HG02678 (cell line): ENCODE measurements around the gene MEX3C.

Source experiments
- ATAC-seq: cut with Tn5 transposase; IDR thresholded peaks from one replicate; pipeline ENCODE4 v1.9.1; 2021; ENCODE audit warnings: mild to moderate bottlenecking, moderate library complexity; ENCODE audit not compliant: unreplicated experiment

The MEX3C gene

DNA sequence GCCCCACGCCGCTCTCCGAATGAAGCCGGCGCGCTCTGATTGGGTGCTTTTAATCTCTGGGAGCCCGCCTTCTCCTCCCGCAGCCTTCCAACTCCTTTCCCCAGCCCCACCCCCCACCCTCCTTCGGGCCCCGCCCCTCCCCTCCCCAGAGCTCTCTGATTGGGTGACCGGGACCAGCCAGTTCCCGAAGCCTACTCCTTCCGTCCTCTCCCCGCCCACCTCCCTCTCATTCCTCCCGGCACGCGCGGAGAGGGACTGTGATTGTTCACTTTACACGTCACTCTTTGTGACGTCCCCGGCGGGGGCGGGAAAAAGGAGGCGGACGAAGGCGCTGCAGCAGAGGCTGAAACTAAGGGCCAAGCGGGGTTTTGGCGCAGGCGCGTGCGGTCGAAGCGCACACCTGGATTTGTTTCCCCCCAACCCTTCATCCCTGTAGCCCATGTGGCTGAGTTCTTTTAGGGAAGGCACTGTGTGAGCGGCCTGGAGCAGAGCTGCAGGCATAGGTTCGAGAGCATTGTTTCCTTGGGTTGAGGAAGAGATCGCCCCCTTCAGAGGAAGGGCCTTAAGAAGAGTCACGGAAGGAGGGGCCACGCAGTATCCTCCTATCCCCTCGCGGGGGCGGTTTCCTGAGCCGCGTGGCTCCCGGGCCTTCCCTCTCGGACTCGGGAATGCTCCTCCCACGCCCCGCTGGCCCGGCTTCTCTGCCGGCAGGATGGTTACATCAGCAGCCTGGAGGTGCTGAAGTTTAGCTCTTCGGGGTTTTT lies at the start of gene MEX3C:
TSS of gene MEX3C (minus strand) at position 21 of the 764 bp plus-strand sequence. CDS start 361 bp downstream, outside the sequence.
- ATAC-seq, result peak; percentile 77

DNA sequence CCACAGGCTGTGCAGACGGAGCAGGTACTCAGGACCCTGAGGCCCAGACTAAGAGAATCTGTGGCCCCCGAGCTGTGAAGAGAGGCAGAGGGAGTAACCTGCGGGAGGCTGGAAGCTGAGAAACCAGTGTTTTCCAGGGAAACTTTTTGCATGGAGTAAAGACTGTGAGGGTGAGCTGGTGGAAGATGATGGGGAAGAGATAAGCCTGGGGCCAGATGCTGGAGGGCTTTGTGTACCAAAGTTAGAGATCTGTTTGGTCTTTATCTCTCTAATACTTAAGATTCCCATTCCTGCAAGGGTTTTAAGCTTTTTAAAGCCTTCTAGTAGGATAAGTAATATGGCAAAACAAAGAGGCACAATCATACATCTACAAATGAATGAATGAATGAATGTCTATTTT lies 43.7 kb upstream of the MEX3C start:
- ATAC-seq, result no peak

DNA sequence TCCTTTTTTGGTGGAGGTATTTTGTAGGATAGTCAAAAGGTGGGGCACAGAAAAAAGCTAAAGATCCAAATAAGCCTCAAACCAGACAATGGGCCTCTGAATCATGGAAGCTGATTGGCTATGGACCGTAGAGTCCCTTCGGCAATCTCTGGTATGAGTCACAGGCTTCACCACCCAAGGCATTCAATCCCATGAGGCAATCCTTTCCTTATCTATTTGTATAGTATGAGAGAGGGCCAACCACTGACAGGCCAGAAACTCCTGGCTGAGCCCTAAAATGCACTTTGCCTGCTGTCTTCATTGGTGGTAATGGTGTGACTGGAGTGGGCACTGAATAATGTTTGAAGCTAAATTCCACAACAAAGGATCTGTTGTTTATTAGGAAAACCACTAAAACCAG lies 38.7 kb upstream of the MEX3C start:
- no peak for ATAC-seq

DNA sequence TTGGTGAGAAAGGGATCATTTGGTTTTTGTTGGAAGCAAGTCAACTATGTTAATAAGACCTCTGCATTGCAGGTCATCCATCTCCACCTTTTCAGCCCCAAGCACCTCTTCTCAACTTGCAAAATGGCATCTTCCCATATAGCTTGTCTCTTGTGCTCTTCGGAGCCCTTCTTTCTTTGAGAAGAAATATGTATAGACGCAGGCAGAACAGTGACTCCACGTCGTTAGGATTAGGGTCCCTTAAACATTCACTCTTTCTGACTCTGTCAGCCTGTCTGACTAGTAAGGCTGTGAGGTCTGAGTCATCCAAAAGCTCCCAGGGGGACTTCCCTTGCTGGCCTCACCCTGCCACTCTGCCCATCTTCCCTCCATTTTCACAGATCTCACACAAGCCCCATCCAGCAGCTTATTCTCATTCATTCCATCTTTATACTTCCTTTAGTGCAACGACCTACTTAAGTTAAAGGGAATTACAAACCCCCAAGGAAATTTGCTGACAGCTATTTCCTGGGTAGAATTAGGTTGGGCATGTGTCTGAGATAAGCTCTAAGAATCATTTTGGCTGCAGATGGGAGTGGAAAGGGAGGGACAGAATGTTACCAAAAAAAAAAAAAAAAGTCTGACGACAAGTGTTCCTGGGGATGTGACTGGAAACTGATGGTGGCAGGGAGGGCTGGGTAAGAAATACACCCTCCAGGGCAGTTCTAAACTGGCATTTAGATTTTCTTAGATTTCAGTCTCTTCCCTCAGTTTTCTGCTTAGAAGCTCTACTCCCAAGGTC lies 37.7 kb upstream of the MEX3C start:
- ATAC-seq, result peak; percentile 90

DNA sequence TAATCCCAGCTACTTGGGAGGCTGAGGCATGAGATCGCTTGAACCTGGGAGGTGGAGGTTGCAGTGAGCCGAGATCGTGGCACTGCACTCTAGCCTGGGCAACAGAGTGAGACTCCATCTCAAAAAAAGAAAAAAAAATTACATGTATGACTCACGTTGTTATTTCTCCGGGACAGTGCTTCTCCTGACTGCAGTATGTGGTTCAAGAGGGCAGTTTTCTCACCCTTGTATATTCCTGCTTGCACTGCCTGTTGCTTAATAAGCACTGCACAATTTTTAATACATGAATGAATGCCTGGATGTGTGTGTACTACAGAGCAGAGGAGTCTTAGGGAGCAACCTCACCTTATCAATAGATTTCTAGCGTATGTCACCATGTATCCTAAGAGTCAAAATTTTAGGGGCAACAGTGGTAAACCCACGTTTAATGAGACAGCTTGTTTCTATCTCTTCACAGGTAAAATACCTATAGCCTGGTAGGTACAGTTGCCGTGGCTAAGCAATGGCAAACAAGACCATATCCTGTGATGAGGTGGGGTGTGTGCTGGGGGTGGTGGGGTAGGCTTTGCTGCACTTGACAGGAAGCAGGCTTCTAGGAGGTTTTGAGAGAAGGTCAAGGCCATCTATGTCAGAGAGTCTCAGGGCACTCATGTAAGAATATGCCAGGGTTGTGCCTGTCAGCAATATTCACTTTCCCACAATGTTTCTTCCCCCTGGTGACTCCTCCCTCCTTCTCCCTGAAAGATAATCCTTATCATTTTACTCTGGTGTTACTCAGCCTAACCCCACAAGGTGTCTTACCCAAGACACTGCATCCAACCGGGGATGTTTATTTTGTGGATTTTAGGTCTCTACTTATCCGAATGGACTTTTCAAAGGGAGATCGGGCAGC lies 36.9 kb upstream of the MEX3C start:
- ATAC-seq, result no peak

DNA sequence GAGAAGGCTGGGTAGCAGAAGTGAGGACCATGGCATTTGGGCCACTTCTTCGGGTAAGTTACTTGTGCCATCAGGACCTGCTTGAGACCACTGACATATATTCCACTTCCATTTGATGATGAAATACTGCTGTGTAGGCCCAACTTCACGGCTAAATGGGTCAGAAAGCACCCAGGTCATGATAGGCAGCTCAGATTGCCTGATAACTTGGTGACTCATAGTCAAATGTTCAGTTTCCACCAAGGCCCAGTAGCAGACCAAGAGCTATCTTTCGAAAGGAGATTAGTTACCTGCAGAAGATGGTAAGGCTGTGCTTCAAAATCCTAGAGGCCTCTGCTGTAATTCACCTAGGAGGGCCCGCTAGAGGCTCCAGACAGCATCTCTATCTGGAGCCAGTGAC lies 31.8 kb upstream of the MEX3C start:
- ATAC-seq, result no peak

DNA sequence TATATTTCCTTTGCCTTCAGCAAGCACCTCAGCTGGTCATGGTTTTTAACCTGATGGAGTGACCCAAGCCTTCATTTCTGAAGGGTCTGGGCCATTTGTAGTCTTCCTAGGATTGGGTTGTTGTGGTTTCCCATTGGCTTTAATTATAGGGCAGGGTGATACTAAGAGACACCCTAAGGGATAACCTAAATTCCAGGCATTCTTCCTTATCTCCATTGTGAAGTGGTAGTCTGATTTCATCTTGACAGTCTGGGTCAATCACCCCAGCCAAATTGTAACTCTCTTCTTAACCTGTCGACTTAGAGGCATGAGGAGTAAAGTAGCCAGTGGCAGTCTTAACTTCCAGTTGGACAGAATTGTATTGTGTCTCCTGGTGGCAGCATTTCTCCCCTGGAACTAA lies 30.2 kb upstream of the MEX3C start:
- ATAC-seq, result no peak

DNA sequence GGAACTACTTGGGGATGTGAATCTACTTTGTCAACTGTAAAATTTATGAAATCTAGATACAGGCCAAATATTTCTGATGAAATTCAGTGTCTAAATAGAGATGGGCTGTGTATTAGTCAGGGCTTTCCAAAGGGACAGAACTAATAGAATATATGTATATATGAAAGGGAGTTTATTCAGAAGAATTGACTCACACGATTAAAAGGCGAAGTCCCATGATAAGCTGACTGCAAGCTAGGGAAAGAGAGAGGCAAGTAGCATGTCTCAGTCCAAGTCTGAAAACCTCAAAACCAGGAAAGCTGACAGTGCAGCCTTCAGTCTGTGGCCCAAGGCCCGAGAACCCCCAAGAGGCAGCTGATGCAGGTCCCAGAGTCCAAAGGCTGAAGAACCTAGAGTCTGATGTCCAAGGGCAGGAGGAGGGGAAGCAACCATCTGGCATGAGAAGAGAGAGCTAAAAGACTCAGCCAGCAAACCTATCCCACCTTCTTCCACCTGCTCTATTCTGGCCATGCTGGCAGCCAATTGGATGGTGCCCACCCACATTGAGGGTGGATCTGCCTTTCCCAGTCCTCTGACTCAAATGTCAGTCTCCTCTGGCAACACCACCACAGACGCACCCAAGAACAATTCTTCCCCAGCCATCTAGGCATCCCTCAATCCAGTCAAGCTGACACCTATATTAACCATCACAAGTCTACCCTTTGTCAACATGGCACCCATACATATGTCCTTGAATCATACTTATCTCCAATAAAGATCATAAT lies 29.3 kb upstream of the MEX3C start:
- ATAC-seq, result no peak

DNA sequence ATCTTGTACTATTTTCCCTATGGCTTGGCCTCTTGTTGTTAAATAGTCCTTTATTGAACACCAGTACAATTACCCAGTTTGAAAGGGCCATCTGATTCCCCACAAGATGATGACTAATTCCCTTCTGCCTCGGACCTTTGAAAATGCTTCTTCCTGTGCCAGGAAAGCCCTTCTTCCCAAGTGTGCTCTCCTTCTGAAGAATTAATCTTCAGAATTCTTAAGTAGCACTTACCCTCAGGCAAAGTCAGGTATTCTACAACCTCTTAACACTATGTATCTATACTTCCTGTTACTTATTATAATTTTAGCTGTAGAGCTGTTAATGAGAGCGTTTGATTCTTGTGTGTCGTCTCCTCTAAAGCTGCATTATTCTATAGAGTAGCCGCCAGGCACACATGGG lies 28.6 kb upstream of the MEX3C start:
- ATAC-seq, result no peak

DNA sequence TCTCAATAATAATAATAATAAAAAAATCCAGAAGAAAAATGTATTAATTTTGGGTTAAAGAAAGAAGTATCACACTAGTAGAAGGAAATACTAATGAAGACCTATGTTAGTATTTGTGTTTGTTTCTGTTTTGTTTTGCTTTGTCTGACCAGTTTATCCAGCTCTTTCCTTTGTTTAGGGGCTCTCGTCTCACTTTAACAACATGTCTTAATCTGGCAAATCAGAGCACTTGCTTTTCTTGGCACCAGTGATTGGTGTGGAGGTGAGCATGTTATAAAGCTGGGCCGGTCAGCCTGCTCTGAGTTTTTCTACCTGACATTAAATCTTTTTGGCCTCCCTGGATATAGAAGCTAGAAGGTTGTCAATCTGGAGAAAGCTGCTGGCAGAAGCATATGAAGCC lies 15.1 kb upstream of the MEX3C start:
- no peak for ATAC-seq

DNA sequence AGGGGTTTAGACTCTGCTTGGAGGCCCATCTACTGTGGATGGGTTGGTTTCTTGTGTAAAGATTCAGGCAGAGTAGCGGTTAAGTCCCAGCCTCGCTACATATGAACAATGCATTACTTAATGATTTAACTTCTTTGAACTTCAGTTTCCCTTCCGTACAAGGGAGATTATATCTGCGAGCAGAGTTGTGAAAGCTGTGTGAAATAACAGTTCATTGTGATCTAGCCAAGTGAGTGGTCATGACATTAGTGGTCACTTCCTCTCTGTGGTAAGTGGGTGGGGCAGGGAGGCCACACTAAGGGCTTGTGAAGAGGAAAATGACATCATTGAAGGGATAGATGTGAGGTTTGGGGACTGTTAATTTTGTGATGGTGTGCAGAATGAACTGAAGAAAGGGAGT lies 14.1 kb upstream of the MEX3C start:
- peak; percentile 98 for ATAC-seq

DNA sequence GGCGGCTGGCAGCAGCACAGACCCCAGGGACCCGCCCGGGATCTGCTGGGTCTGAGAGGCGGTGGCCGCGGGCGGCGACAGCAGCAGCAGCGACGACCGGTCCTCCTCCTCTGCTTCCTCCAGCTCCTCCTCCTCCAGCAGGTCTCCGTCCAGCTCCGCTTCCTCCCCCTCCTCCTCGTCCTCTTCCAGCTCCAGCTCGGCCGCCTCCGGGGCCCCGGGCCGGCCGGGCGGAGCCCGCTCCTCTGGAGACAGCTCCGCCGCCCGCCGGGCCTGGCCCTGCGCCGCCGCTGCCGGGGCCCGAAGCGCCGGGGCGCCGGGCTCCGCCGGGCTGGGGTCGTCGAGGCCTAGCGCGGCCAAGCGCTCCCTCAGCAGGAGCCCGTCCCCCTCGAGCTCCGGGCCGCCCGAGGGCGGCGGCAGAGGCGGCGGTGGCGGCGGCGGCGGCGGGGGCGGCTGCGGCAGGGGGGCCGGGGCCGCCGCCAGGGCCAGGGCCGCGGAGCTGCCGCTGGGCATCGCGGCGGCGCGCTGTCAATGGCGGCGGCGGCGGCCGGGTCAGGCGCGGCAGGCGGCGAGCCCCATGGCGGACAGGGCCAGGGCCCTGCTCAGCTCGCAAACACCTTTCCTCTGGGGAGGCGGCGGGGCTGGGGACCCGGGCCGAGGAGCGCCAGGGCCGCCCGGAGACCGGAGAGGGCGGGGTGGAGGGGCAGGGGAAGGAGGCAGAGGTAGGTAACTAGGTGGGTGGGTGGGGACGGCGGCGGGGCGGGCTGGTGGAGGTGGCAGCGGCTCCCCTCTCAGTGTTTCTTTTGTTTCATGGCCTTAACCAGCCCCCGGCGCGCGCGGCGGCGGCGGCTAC lies 445 bp downstream of the MEX3C start:
- ATAC-seq, result peak; percentile 6

DNA sequence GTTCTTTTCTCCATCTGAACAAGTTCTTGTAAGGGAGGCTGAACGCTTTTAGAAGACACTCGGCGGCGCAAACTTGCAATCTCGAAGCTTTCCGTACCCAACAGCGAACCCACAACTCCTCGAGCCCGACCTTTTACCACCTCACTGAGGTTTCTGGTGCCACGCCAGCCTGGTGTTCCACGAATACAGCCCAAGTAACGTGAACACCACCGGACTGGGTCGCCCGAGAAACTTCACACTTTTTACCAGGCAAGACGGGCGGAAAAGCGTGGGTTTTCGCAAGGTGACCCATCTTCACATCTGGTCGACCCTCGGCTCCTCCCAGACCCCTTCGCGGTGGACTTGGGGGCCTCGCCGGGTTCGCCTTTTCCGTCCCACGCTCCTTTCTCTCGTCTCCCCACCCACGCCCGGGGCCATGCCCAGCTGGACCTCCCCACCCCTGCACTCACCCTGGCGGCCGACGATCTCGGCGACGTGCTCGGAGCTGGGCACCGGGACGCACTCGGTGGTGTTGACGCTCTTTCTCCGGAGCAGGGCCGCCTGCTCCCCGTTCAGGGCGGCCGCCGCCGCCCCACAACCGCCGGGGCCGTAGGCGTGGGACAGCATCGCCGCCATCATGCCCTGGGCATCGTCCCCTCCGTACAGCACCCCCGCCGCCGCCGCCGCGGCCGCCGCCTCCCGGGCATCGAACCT lies 1.2 kb downstream of the MEX3C start:
- peak; percentile 2 for ATAC-seq

DNA sequence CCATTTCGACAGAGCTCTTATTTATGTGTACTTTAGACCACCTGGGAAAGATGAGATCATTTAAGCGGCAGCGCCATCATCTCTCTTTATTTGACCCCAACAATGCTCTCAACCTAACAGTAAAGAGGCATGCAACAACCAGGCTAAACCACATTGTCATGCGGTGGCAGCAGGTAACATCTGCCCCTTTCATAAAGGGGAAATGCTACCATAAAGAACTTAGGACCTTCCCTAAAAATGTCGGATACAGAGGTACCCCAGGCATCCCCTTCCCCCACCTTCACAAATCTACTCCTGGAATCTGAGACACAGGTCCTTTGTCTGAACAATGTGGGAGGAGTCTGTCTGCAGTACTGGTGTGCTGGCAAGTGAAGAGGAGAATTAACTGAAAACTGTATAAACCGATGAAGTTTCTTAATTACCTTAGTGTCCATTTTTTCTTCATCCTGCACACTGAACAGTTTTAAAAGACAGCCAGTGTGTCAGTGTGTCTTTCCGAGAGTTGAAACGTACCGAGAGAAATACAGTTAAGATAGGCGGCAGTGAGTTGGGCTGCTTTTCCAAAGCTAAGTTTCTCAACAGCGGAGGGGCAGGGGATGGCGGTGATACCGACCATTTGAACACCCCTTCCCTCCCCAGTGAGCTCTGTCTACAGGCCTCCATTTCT lies 1.9 kb downstream of the MEX3C start:
- no peak for ATAC-seq

DNA sequence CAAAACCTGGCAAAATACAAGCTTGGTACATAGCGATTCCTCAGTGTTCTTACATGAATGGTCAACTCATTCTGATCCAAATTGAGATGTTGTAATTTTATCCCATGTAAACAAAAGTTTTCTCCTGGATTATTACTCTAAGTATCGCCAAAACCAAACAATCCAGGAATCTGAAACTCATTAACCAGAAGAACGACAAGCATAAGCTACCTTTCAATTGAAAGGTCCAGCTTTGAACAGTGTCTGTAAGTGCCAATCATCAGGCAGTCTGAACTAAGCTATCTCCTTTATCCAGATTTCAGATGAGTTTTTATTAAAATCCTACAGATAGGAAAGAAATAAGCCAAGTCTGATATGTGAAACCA lies 2.4 kb downstream of the MEX3C start:
- ATAC-seq, result no peak

DNA sequence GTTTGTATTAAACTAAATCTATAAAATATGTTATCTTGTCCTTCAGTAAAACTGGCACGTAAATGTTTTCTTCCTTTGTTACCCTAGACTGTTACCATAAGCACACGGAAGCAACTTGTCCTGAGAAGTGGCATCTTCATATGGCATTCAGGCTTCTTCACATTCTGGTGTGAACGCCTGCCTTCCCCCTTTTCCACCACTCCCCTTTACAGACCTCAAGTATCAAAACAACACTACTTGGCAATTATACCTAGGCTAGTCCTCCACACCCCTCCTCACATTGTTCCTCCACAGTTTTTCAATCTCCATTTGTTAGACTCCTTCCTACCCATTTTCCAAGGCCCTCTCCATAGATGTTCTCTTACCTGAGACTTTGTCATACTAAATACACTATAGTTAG lies 2.9 kb downstream of the MEX3C start:
- ATAC-seq, result no peak

DNA sequence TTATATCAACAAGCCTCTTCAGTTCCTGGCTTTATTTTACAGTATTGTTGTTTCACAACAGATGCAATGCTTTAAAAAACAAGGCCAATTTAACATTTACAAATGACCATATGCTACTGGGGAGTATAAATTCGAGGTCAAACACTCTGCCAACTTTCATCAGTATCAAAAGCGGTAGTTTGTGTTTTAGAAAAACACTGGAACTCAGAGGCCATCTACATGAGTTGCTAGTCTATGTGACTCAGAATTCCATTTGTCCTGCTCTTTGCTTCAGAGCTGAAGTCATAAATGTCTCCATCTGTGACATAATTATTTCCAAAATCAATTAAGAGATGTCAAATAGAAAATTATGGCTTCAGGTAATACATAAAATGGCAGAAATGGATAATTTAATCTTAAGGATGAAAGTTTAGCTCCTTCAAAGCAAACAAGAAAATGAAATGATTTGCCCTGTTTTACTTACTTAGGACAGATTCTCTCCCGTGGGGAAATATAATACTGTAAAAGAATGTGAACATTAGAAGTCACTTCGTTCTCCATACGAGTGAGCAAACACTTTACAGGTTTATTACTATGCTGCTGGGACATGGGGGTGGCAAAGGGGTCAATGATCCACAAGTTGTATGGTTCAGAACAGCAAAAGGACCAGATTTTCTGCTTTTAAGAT lies 3.7 kb downstream of the MEX3C start:
- no peak for ATAC-seq

DNA sequence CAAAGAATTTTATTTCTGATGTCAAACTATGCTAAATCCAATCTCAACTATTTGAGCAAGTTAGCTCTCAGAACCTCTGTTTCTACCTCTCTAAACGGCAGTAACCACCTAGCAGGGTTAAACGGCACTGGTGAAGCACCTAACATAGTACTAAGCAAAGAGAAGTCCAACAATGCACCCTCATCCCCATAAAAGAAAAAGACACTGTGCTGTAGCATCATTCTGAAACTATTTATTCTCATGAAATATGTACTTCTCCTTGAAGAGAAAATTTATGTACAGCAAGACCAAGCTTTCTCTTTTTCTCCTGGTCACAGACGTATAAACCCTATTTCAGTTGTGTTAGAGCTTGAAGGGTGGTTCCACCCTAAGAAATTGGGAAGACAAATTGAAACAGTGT lies 4.8 kb downstream of the MEX3C start:
- ATAC-seq, result no peak
